Activated CD4-positive, alpha-beta T cell treated with anti-CD3 and anti-CD28 coated beads, Interleukin-2, amount 50 U/mL, for 16 hours (primary cell): ENCODE data around the gene STAM2.
"Not testable (repeated sequence)": the region's sequence is repeated elsewhere in the genome, so short reads cannot be mapped to it uniquely, and the experiment has no call there.

Experiments used
- DNase-seq: peaks from one replicate; pipeline ENCODE4 v3.0.0-alpha.2; 2020

The STAM2 gene

GRCh38 chr2:152103271-152103670 lies 72.3 kb downstream of the STAM2 start:
- DNase-seq: no peak

DNA sequence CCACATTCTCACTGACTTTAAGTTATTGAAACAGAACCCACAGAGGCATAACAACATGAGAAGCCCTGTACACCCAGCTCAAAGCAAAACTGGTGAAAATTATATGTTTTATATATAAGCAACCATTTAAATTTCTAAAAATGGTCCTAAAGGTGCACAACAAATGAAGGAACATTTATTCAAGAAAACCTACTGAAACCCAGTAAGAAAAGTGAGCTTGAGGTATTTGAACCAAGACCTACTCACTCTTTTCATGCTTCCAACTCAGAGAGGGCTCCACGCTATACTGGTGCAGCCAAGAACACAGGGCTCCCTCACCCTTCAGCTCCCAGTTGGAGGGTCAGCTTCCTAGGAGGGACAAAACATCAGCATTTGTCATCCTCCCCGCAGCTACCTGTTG lies 74.6 kb downstream of the STAM2 start:
- no peak for DNase-seq

DNA sequence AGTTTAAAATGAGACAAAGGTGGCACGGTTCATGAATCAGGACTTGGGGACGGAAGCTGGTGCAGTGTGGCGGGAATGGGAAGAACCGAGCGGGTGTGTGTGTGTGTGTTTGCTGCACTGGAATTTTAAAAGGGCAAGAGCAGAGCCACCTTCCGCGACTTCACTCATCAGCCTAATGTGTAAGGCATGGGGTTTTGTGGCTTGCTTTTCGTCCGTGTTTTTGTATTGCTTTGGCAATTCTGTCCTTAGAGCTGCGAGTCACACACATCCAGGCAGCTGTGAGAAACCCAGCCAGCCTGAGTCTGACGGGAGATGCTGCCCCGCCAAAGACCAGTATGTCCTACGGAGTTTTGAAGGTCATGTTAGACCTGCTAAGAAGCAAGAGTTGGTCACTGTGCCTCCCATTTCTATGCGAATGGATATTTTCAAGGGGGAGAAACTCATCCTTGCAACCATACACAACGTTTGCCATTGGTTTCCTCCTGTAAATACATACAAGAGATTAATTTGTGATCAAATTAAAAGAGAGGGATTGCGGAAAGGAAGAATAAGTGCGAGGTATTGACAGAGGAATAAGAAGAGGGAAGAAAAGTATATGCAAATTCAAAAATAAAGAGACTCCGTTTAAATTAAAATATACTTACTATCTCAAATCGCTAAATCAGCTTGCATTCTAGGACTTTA lies 76.1 kb downstream of the STAM2 start:
- DNase-seq: no peak

- DNase-seq: no peak
Observed at GRCh38 chr2:152098496-152099366, 76.8 kb downstream of the STAM2 start, which contains the start of gene CACNB4. TSS of gene CACNB4 (minus strand) at chr2:152099044.

DNA sequence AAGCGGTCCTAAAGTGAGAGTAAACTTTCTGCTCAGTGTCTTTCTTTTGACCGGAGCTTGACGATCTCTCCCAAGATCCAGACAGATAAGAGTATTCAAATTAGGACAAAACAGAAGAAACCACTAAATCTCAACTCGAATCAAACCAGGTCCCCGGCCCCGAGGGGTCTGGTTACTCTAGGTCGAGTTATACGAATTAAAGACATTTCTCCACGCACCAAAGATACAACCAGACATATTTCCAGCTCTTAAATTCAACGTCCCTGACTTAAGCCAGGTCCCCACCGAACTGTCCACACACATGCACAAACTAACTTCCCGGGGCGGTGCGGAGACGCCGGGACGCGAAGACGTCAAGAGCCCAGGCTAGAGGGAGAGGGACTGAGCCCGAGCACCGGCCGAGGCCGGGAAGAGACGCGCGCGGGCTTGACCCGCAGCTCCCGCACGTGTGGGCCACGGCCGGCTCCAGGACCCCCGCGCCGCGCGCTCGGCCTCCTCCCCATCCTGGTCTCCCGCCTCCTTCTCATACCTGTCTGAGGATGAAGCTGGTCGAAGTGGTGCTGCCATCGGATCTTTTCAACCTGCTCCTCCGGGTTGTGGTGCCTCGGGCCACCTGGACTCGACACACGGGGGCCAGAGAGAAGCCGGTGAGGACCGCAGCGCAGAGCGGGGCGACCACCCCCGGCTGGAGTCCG lies 77.6 kb downstream of the STAM2 start:
- DNase-seq: no peak

DNA sequence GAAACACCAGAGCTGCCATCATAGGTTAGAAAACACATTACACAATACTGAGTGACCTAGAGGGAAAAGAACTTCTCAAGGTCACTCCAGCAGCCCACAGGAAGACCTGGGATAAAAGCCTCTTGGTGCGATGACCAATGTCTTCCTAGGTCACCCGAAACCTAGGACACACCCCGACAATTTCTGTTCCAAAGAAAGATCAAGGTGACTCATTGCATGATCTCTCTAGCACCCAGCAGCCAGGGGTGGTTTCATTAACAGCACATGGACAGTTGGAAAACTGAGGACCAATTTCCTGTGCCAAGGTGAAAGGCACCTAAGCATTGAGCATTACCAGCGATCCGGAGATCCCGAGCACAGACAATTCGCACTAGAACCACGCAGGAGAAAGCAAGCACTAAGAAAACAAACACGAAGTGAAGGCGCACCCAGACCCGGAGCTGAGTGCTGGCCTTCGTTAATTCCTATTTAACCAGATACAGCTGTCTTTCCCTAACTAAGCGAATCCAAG lies 78.2 kb downstream of the STAM2 start:
- no peak for DNase-seq

DNA sequence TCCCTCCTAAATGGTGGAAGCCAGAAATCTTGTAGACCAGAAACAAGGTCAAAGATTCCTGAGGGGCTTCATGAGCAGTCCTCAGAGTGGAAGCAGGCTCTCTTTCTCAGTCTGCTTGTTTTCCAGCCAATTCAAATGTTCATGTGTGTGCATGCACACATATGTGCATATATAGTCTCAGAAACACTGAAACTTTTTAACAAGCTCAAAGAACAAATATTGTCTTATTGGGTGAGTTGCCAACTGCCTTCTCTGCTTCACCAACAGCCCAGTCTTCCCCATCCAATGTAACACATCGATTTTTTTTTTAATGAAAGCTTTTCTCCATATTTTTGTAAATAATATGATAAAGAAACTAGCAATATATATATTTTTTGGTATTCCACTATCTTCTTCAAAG lies 80.4 kb downstream of the STAM2 start:
- no peak for DNase-seq

GRCh38 chr2:152094014-152094413 lies 81.5 kb downstream of the STAM2 start:
- no peak for DNase-seq

- DNase-seq: no peak
Observed at GRCh38 chr2:152093464-152093863, 82.1 kb downstream of the STAM2 start.

DNA sequence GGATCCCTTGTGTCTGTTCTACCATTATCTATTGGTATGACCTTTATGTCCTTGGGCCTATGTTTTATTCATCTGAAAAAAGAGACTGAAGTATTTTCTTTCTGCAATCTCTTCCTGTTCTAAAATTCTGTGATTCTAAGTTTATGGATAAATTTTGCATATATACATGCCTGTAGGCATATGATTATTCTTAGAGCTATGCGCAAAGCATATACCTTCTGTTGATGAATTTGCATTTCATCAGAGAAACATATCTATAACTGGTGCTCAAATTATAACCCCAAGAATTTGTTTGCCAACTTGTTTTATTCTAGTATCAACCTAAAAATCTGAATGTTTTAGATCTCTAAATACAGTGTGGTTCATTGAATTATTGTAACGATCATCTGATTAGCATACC lies 83.5 kb downstream of the STAM2 start:
- no peak for DNase-seq

DNA sequence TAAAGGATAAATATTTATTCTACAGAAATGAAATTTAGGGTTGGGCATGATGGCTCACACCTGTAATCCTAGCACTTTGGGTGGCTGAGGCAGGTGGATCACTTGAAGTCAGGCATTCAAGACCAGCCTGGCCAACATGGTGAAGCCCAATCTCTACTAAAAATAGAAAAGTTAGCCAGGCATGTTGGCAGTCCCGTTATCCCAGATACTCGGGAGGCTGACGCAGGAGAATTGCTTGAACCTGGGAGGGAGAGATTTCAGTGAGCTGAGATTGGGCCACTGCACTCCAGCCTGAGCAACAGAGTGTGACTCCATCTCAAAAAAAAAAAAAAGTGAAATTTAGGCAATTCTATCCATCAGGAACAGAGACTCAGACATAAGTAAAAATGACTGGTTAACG lies 84.8 kb downstream of the STAM2 start:
- DNase-seq: not testable (repeated sequence)

DNA sequence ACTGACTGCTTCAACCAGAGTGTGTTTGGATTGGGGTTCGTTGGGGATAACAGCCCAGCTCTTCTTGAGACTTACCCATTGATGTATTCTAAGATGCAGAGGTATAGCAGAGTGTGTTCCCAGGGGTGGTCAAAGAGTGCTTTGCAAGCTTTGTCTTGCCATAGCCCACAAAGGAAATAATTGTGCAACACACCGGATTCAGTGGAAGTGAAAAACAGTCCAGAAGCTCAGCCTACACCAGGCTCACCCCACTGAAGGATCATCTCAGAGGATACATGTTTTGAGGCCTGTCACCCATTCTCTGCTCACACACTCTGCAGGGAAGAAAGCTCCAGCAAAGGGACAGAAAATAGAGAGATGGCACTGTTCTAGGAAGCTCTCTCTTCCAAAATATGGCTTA lies 86.3 kb downstream of the STAM2 start:
- DNase-seq: no peak

DNA sequence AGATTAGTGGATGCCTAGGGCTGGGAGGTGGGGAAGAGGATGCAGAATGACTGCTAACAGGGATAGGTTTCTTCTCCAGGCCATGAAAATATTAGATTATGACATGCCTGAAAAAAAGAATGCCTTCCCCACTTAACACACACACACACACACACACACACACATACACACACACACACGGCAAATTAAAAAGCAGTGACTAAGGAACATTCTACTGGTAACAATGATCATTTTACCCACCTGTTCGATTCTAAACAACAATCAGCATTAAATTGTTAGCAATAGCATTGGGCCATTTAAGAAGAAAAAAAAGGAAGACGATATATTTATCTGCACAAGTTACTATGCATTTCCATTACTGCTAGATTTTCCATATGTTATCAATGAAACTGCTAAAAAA lies 87.6 kb downstream of the STAM2 start:
- no peak for DNase-seq

GRCh38 chr2:152086231-152086630 lies 89.3 kb downstream of the STAM2 start:
- no peak for DNase-seq

DNA sequence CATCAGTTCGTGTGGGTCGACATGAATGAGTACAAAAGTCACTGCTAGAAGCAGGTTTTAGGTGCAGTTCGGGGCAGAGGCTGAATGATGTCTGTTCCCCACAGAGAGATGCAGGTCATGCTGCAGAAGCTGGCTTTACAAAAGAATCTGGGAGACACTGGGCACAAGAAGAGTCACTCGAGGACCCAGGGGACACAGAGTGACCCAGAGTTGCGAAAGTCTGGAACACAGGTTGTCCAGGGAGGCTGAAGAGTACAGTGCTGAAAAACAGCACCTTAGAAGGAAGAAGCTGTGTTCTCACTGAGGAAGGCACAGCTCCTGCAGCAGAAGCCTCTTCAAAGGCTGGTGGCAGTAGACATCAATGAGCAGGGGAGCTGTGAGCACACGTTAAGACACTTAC lies 91.5 kb downstream of the STAM2 start:
- no peak for DNase-seq

DNA sequence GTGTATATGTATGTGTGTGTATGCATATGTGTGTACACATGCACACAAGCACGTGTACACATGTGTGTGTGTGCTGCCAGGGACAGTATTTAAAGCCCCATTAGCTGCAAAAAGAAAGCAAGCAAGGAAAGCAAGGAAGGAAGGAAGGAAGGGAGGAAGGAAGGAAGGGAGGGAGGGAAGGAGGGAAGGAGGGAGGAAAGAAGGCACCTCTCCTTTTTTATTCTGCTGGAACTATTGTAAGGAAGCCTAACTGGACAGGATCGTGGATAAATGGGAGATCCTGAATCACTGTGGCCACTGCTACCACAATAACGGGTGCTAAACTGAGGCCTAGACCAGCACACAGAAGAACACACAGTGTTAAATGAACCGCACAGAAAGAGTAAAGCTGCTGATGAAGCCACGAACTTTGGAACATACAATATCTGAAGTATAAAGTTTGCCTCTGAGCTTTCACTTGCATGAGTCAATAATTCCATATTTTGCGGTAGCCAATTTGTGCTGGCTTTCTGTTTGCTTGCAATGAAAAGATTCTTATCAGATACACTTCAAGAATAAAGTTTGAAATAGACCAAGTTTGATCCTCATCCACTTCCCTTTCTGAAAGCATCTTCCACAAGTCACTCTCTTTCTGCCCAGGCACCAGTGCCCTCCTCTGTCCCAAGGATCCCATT lies 92.2 kb downstream of the STAM2 start:
- no peak for DNase-seq

GRCh38 chr2:152078662-152079061 lies 96.9 kb downstream of the STAM2 start:
- no peak for DNase-seq

- no peak for DNase-seq
Observed at GRCh38 chr2:152078023-152078422, 97.5 kb downstream of the STAM2 start.

- DNase-seq: no peak
Observed at GRCh38 chr2:152075461-152076050, 100.0 kb downstream of the STAM2 start.

DNA sequence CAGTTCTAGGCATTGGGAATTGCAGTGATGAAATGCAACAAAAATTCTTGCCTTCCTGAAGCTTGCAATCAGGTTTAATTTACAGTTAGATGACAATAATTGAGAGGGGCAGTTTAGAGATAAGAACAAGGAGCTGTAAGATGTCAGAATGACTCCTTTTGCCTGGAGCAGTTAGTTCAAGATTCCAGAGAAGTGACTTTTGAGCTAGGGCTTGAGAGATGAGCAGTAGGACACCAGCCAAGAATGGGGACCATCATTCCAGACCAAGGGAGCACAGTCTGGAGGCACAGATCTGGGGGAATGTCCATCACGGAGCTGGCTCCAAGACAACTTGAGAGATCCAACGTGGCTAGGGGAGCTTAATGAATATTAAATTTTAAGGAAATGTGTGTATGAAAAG lies 103.6 kb downstream of the STAM2 start:
- DNase-seq: no peak

- DNase-seq: no peak
Observed at GRCh38 chr2:152071518-152071917, 104.0 kb downstream of the STAM2 start.

DNA sequence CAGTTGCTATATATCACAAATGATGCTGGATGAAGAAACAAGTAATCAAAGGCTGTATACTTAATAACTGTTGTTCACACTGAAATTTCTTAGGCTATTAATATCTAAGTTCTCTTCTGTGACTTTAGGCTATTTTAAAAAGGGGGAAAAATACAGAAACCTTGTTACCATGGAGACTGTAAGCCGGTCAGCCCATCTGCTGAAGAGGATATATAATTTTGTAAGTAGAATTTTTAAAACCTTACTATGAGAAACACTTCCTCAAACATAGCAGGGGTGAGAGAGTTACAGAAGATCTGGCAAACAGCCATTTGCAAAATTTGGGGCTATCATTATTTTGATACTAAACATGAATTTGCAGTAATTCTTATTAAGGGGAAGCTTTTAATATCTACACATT lies 104.5 kb downstream of the STAM2 start:
- no peak for DNase-seq

- DNase-seq: no peak
Observed at GRCh38 chr2:152068226-152068625, 107.3 kb downstream of the STAM2 start.
